Suprapubic skin (tissue), 3 donors: ENCODE measurements around the gene NDUFS5.

ENCODE experiments used
- CTCF ChIP-seq, 2 donors: fragments of 200-600 bp in 1 of 2; fragments of 450-650 bp in 1 of 2; sonication (generic) in 1 of 2; IDR thresholded peaks; one replicate each; pipeline ENCODE4 v1.5.1; 2016 to 2019; ENCODE audit warnings: antibody characterized with exemption in 2 of 2, mild to moderate bottlenecking in 1 of 2, moderate library complexity in 1 of 2
- POLR2A ChIP-seq, 2 donors: fragments of 450-650 bp; IDR thresholded peaks; one replicate each; pipeline ENCODE4 v1.6.1; 2017; ENCODE audit warnings: antibody characterized with exemption in 2 of 2, mild to moderate bottlenecking in 2 of 2, moderate library complexity in 2 of 2

GRCh38 chr1:39080269-39080826 is 54.2 kb downstream of the NDUFS5 start:
- TF ChIP-seq POLR2A (IDR thresholded peaks at IDR 0.05) (no peak), CTCF (IDR thresholded peaks at IDR 0.05) (no peak)
